AG09309 (cell line): ENCODE results near the gene MAGI2.
"Not testable (repeated sequence)": the region's sequence is repeated elsewhere in the genome, so short reads cannot be mapped to it uniquely, and the experiment has no call there.

Experiments used
- DNase-seq: peaks from one replicate; pipeline ENCODE4 v3.0.0-alpha.2; 2010; ENCODE audit warnings: low read depth
- H3K4me3 ChIP-seq: 2 replicates; pipeline ENCODE4 v1.5.1; 2011; ENCODE audit warnings: mild to moderate bottlenecking, low read depth, low read length, moderate library complexity; ENCODE audit not compliant: control insufficient read depth
- TF ChIP-seq, protein P1 (sequence below): IDR thresholded peaks from 2 replicates; pipeline ENCODE4 v1.5.1; 2011; ENCODE audit warnings: mild to moderate bottlenecking, low read depth, low read length, inconsistent platforms; ENCODE audit not compliant: insufficient read depth, control insufficient read depth; ENCODE audit errors: missing control alignments

The MAGI2 gene

DNA sequence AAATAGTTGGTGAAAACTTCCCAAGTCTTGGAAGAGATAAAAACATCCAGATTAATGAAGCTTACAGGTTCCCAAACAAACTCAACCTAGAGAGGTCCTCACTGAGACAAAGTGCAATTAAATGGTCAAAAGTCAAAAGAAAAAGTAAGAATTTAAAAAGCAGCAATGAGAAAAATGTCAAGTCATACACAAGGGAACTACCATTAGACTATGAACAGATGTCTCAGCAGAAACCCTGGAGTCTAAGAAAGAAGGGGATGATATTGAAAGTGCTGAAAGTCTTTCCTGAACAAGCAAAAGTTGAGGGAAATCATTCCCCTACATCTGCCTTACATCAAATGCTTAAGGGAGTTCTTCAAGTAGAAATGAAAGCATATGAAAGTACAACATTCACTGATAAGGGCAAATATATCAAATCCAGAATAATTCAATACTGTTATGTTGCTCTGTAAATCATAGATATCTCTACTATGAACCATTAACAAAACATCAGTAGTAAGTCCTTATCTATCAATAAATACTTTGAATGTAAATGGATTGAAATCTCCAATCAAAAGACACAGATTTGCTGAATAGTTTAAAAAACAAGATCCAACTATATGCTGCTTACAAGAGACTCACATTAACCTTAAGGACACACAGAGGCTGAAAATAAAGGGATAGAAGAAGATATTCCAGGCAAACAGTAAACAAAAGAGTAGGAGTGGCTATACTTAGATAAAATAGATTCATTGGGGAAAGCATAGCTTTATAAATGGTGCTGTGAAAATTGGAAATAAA is 1205.4 kb downstream of the MAGI2 start:
- no peak for DNase-seq
- H3K4me3 ChIP-seq: no peak overlapping the region
- TF ChIP-seq, protein P1, sequence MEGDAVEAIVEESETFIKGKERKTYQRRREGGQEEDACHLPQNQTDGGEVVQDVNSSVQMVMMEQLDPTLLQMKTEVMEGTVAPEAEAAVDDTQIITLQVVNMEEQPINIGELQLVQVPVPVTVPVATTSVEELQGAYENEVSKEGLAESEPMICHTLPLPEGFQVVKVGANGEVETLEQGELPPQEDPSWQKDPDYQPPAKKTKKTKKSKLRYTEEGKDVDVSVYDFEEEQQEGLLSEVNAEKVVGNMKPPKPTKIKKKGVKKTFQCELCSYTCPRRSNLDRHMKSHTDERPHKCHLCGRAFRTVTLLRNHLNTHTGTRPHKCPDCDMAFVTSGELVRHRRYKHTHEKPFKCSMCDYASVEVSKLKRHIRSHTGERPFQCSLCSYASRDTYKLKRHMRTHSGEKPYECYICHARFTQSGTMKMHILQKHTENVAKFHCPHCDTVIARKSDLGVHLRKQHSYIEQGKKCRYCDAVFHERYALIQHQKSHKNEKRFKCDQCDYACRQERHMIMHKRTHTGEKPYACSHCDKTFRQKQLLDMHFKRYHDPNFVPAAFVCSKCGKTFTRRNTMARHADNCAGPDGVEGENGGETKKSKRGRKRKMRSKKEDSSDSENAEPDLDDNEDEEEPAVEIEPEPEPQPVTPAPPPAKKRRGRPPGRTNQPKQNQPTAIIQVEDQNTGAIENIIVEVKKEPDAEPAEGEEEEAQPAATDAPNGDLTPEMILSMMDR: no peak

DNA sequence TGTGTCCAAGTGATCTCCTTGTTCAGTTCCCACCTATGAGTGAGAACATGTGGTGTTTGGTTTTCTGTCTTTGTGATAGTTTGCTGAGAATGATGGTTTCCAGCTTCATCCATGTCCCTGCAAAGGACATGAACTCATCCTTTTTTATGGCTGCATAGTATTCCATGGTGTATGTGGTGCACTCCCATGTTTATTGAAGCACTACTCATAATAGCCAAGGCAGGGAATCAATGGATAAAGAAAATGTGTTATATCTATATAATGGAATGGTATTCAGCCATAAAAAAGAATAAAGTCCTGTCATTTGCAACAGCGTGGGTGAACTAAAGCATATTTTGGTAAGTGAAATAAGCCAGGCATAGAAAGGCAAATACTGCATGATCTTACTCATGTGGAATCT is 1213.3 kb downstream of the MAGI2 start:
- not testable (repeated sequence) for DNase-seq, H3K4me3 ChIP-seq

DNA sequence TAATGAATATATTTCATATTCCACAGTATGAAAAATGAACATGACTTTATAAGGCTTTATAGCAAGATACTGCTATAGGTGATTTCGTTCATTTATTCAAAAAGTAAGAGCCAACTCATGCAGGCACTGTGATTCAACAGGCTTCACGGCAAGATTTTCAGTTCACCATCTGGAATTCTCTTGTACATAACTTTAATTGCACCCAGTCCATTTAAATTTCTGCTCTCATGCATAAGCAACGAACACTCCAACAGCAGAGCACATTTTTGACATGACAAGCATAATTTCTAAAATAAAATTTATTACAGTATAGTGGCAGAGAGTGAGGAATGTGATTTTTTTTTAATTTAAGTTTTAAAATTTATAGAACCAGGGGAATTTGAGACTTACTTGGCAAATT is 1218.8 kb downstream of the MAGI2 start:
- TF ChIP-seq, protein P1: no peak
- no peak overlapping the region for H3K4me3 ChIP-seq
- no peak for DNase-seq

DNA sequence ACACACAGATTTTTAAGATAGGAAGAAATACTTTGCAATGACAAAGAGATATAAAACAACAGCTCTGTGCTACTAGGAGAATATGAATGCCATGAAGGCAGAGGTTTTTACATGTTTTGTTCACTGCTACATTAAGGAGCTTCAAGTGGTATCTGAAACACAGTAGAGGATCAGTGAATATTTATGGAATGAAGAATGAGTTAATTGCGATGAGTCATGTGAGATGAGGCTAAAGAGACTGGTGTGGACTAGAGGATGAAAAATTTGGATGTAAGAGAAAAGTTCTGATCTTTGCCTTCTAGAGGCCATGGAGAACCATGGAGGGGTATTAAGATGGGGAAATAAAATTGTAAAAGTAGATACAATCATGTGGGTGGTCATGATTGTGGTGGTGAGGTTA is 1220.7 kb downstream of the MAGI2 start:
- H3K4me3 ChIP-seq: no peak overlapping the region
- peak; percentile 20 for DNase-seq
- TF ChIP-seq, protein P1: no peak

DNA sequence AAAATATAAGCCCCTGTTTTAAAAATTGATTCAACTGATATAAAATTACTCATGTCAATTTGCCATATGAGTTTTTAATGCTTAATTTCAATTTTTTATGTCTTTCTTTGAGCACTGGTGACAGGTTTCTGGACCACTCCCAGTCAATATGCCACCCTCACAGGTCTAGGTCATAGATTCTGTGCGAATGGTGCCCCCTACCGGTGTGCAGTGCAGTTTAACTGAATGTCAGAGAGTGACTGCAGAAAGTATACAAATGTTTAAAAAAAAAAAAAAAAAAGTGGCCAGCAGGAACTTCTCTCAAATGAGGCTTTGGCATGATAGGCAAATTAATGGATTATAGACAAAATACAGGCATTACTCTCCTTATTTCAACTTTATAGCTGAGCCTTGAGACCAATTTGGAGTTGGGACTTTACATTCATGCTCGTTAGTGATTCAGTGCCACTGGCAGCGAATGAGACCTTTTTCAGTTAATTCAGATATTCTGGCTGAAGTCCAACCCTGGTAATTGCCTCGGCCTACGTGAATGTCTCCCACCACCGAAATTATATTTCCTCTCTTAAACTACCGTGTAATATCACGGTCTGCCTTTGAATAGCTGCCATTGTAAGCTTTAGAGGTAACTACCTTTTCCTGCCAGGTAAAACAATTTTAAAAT is 1227.3 kb downstream of the MAGI2 start:
- TF ChIP-seq, protein P1: peak; percentile 45
- no peak overlapping the region for H3K4me3 ChIP-seq
- DNase-seq: no peak

DNA sequence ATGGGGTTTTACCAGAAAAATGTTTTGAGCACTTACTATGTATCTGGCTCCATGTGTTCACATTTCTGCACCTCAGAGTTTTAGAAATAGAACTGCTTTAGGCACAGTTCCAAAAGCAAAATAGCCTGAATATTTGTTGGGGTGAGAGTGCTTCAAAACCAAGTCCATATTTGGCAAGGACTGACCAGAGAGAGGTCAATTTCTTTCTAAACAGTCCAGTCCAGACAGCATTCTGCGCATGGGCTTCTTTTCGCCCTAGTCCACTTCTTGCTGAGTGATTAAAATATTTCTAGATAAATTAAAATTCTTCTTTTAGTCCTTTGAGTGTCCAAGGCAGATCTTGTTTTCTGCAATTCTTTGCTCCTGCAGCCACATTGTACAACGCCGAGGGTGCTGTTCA is 1227.9 kb downstream of the MAGI2 start:
- DNase-seq: no peak
- TF ChIP-seq, protein P1: no peak
- H3K4me3 ChIP-seq: no peak overlapping the region

DNA sequence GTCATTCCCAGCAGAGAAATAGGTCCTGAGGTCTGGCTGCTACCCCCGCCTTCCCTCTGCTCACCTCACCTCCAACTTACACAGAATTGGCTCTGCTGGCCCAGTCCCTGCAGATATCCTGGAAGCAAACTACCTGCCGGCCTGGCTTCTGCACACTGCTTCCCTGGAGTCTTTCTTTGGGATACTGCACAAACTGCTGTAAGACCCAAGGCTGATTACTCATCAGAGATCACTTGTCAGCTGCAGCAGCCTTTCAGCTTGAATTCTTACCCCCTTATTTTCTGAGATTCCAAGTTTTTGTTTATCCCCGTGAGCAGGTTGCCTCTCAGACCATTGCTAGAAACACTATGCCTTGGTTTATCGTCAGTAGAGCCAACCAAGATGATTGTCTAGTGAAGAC is 1228.5 kb downstream of the MAGI2 start:
- TF ChIP-seq, protein P1: no peak
- no peak for DNase-seq
- H3K4me3 ChIP-seq: no peak overlapping the region
